ENCODE data around the gene GFPT2. TPM values are rescaled to one million over a fixed set of nuclear protein-coding genes. Genes with fewer than 3 reads are reported as not detected.

GFPT2 gene
- total RNA-seq, 1 donor from 2014 or later, result 2.4 TPM

GRCh38 chr5:180364306-180364856 lies 11.2 kb upstream of the GFPT2 start:
- no peak overlapping the region for H3K4me3 ChIP-seq (ENCODE audit: low read depth, low read length)
- TF ChIP-seq CTCF (conservative IDR thresholded peaks at IDR 0.05; ENCODE audit: low read depth, low read length), result no peak
- no peak for DNase-seq (ENCODE audit: low read depth)

GRCh38 chr5:180360078-180360957 lies 7.2 kb upstream of the GFPT2 start:
- no peak for DNase-seq (ENCODE audit: low read depth)
- H3K4me3 ChIP-seq (ENCODE audit: low read depth, low read length), result no peak overlapping the region

GRCh38 chr5:180358694-180359093 lies 5.6 kb upstream of the GFPT2 start:
- DNase-seq (ENCODE audit: low read depth), result no peak
- no peak for TF ChIP-seq CTCF (conservative IDR thresholded peaks at IDR 0.05; ENCODE audit: low read depth, low read length)
- H3K4me3 ChIP-seq (ENCODE audit: low read depth, low read length), result no peak overlapping the region

More at GRCh38 chr5:180360078-180360957, 7.2 kb upstream of the GFPT2 start:
- TF ChIP-seq CTCF (conservative IDR thresholded peaks at IDR 0.05; ENCODE audit: low read depth, low read length), result no peak

- no peak for DNase-seq (ENCODE audit: low read depth)
- no peak for TF ChIP-seq CTCF (conservative IDR thresholded peaks at IDR 0.05; ENCODE audit: low read depth, low read length)
- no peak overlapping the region for H3K4me3 ChIP-seq (ENCODE audit: low read depth, low read length)
These were observed 5.0 kb upstream of the GFPT2 start for GRCh38 chr5:180358179-180358578.

GRCh38 chr5:180354966-180355365 lies 1.8 kb upstream of the GFPT2 start:
- TF ChIP-seq CTCF (conservative IDR thresholded peaks at IDR 0.05; ENCODE audit: low read depth, low read length), result no peak
- DNase-seq (ENCODE audit: low read depth), result no peak
- no peak overlapping the region for H3K4me3 ChIP-seq (ENCODE audit: low read depth, low read length)

- peak overlapping the region; percentile 68 for H3K4me3 ChIP-seq (ENCODE audit: low read depth, low read length)
- TF ChIP-seq CTCF (conservative IDR thresholded peaks at IDR 0.05; ENCODE audit: low read depth, low read length), result no peak
- no peak for DNase-seq (ENCODE audit: low read depth)
These were observed 880 bp upstream of the GFPT2 start for GRCh38 chr5:180353980-180354452.

All from epithelial cell of proximal tubule (primary cell).